ENCODE measurements around the gene ITPRIP.

Gene ITPRIP

GRCh38 chr10:104260775-104261115 is 77.5 kb downstream of the ITPRIP start:
- no peak overlapping the region for H2AFZ ChIP-seq (ENCODE audit: low read depth, low read length)
- no peak overlapping the region for H3K4me3 ChIP-seq (ENCODE audit: low read depth in 1 of 2, low read length in 2 of 2)
- H3K4me1 ChIP-seq (ENCODE audit: insufficient read depth, low read length), result peaks cover 41% of the 10 kb centered on the region
- TF ChIP-seq EZH2 (IDR thresholded peaks at IDR 0.05; ENCODE audit: borderline replicate concordance, low read depth, low read length, severe bottlenecking) (no peak), CTCF (IDR thresholded peaks at IDR 0.05; ENCODE audit: borderline replicate concordance, extremely low read depth, low read length, poor library complexity, severe bottlenecking) (no peak)
- ATAC-seq (ENCODE audit: insufficient read depth, low read depth), result no peak
- no peak for DNase-seq
- peaks cover 90% of the 10 kb centered on the region for H3K79me2 ChIP-seq (ENCODE audit: insufficient read depth, low read length)
- peaks cover 17% of the 10 kb centered on the region; the same call in 1 of the 2 replicates for H4K20me1 ChIP-seq (ENCODE audit: insufficient read depth, low read length)
- H3K9me3 ChIP-seq (ENCODE audit: insufficient read depth, low read length, severe bottlenecking), result no peaks in the 10 kb centered on the region
- peaks cover 88% of the 10 kb centered on the region for H3K36me3 ChIP-seq (ENCODE audit: insufficient read depth, low read length)
- no peak overlapping the region for H3K9ac ChIP-seq (ENCODE audit: low read depth, low read length)
- H3K4me2 ChIP-seq (ENCODE audit: insufficient read depth, low read length), result no peak overlapping the region
- H3K27ac ChIP-seq (ENCODE audit: low read length), result no peak overlapping the region
- H3K27me3 ChIP-seq (ENCODE audit: insufficient read depth, low read length, poor library complexity), result no peaks in the 10 kb centered on the region

- ATAC-seq (ENCODE audit: insufficient read depth, low read depth) (no peak), DNase-seq (no peak)
- Histone ChIP-seq H3K4me3 (ENCODE audit: low read depth in 1 of 2, low read length in 2 of 2) (no peak overlapping the region), H3K27me3 (ENCODE audit: insufficient read depth, low read length, poor library complexity) (no peaks in the 10 kb centered on the region), H3K9ac (ENCODE audit: low read depth, low read length) (no peak overlapping the region), H3K36me3 (ENCODE audit: insufficient read depth, low read length) (peaks cover 83% of the 10 kb centered on the region), H3K27ac (ENCODE audit: low read length) (no peak overlapping the region), H3K79me2 (ENCODE audit: insufficient read depth, low read length) (peaks cover 90% of the 10 kb centered on the region), H2AFZ (ENCODE audit: low read depth, low read length) (no peak overlapping the region), H3K4me1 (ENCODE audit: insufficient read depth, low read length) (peaks cover 40% of the 10 kb centered on the region), H3K9me3 (ENCODE audit: insufficient read depth, low read length, severe bottlenecking) (no peaks in the 10 kb centered on the region), H4K20me1 (ENCODE audit: insufficient read depth, low read length) (peaks cover 17% of the 10 kb centered on the region; the same call in 1 of the 2 replicates), H3K4me2 (ENCODE audit: insufficient read depth, low read length) (no peak overlapping the region)
- no peak for TF ChIP-seq EZH2 (IDR thresholded peaks at IDR 0.05; ENCODE audit: borderline replicate concordance, low read depth, low read length, severe bottlenecking)
- no peak for TF ChIP-seq CTCF (IDR thresholded peaks at IDR 0.05; ENCODE audit: borderline replicate concordance, extremely low read depth, low read length, poor library complexity, severe bottlenecking)
Measured at GRCh38 chr10:104259999-104260774, 78.1 kb downstream of the ITPRIP start.

All from DND-41 (cell line).